ENCODE measurements around the gene DDX39A.

- TF ChIP-seq POLR2A (IDR thresholded peaks at IDR 0.05) (no peak), CTCF (IDR thresholded peaks at IDR 0.05) (no peak)
Observed at GRCh38 chr19:14406645-14407401, 12.3 kb downstream of the DDX39A start.

All from esophagus squamous epithelium (tissue), 4 donors.